HG02885 (cell line): Measurements from ENCODE around the gene KAZN.
"Not testable (repeated sequence)": the region's sequence is repeated elsewhere in the genome, so short reads cannot be mapped to it uniquely, and the experiment has no call there.

Experiments used
- ATAC-seq: cut with Tn5 transposase; IDR thresholded peaks from one replicate; pipeline ENCODE4 v1.9.1; 2021; ENCODE audit warnings: mild to moderate bottlenecking; ENCODE audit not compliant: unreplicated experiment, poor library complexity

KAZN gene

GRCh38 chr1:15033264-15033663 is 434.8 kb downstream of the KAZN start:
- no peak for ATAC-seq

DNA sequence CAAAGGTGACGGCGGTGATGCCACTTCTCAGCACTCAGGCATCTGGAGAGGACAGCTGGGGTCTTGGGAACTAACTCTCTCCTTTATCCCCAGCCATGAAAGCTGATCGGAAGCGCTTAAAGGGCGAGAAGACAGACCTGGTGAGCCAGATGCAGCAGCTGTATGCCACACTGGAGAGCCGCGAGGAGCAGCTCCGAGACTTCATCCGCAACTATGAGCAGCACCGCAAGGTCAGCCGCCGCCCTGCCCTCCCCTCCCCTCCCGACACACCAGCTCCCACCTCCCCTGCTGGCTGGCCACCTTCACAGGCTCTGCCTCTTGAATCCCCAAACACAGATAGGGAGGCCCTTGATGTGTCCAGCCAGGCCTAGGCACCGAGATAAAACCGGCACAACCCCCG is 436.2 kb downstream of the KAZN start:
- ATAC-seq, result no peak

- no peak for ATAC-seq
These were observed 436.8 kb downstream of the KAZN start for GRCh38 chr1:15035236-15035635.

- no peak for ATAC-seq
These were observed 437.6 kb downstream of the KAZN start for GRCh38 chr1:15036101-15036500.

- ATAC-seq, result no peak
These were observed 439.9 kb downstream of the KAZN start for GRCh38 chr1:15038232-15039016.

DNA sequence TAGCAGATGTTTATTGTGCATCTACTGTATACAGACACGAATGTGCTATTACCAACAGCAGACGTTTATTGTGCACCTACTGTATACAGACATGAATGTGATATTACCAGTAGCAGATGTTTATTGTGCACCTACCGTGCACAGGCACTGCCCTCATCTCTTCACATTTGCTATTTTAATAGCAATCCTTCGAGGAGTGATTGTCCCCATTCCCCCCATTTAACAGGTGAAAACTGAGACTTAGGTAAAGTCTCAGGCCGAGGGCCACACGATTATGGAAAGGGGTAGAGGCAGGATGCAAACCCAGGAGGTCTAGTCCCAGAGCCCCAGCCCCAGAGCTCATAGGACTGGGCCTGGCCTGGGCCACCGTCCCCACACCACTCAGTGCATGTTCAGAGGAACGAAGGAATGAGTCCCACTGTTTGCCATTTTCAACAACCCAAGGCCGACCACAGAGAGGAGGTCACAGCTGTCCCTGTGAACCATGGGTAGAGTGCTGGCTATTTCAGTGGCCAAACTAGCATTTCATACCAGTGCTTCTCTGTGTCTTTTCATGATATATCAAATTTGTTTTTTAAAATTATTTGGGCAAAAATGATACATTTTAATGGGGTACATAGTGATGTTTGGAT is 440.6 kb downstream of the KAZN start:
- ATAC-seq, result no peak

GRCh38 chr1:15039901-15040300 is 441.4 kb downstream of the KAZN start:
- ATAC-seq, result no peak

DNA sequence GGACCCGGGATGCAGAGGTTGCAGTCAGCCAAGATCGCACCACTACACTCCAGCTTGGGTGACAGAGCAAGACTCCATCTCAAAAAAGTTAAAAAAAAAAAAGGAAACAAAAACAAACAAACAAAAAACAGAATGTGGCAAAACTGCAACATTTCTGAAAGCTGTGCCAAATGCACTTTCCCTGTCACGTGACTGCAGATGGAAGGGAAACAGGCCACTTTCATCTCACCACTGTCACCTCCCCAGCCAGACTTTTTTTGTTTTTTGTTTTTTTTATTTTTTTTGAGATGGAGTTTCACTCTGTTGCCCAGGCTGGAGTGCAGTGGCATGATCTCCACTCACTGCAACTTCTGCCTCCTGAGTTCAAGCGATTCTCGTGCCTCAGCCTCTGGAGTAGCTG is 442.2 kb downstream of the KAZN start:
- ATAC-seq, result not testable (repeated sequence)

DNA sequence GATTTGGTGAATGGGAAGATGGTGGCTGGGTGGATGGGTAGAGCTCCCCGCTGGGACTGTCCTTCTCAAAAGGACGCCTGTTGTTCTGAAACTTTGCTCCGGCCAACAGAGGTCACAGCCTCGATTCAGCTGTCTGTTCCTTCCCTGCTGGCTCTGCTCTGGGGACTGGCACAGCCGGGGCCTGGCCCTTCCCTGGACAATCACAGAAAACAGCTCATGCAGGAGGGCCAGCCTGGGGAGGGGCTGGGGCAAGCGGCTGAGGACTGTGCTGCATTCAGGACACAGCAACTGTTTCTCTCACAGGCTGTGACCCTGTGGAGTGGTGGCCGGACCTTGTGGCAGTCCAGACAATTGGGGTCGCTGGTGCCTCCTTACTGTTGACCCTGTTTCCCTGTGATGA is 444.4 kb downstream of the KAZN start:
- ATAC-seq, result no peak

DNA sequence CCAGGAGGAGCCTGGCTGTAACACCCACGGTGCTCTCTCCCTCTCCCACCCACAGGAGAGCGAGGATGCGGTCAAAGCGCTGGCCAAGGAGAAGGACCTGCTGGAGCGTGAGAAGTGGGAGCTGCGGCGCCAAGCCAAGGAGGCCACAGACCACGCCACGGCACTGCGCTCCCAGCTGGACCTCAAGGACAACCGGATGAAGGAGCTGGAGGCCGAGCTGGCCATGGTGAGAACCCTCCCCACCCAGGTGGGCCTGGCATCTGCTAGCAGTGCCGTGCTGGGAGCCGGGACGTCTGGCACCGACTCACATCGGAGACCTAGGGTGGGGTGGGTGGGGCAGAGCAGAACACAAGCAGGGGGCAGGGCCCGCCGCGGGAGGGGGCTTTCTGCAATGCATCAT is 445.4 kb downstream of the KAZN start:
- ATAC-seq, result no peak

DNA sequence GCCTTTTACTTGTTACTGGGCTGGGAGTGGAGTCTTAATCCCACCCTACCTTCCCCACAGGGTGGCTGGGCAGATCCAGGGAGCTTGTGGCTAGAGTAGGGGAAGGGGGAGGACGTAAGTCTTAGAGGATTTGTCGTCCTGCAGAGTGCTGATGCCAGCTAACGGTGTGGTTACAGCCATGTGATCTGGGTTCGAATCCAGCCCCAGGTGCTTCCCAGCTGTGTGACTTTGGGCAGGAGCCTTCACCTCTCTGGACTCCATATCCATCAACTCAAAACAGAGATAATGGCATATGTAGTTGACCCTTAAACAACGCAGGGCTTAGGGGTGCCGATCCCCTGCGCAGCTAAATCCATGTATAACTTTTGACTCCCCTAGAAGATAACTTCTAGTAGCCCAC is 446.6 kb downstream of the KAZN start:
- ATAC-seq, result no peak

DNA sequence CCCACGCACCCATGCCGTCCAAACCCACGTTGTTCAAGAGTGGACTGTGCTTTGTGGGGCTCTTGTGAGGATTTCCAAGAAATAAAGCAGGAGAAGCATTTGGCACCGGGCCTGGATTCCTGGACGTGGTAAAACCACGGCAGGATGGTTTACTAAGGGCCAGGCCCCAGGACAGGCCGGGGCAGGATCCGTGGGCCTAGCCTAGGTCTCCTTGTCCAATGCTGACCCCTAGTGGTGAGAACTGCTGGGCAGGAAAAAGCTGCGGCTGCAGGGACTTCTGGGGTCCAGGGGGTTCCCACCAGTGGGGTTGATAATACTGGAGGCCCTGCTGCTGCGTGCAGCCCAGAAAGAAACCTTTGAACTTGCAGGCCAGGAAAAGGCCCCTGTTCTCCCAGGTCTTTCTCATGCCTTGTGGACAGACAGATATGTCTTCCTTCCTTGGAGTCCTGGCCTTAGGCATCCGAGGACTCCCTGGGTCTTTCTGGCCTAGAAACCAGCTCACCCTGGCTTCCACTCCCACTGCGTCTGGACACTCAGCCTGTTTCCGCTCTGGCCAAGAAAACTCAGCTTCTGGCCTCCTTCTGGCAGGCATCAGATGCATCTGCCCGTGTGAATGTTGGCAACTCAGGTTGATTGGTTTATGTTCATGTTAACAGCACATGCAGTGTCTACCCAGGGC is 448.1 kb downstream of the KAZN start:
- no peak for ATAC-seq

- no peak for ATAC-seq
These were observed 448.8 kb downstream of the KAZN start for GRCh38 chr1:15047237-15047636.

GRCh38 chr1:15048437-15048980 is 450.0 kb downstream of the KAZN start:
- ATAC-seq, result no peak

- ATAC-seq, result no peak
These were observed 450.6 kb downstream of the KAZN start for GRCh38 chr1:15049067-15049466.

GRCh38 chr1:15051882-15052528 is 453.5 kb downstream of the KAZN start:
- ATAC-seq, result no peak

- no peak for ATAC-seq
These were observed 454.7 kb downstream of the KAZN start for GRCh38 chr1:15053153-15053552.

DNA sequence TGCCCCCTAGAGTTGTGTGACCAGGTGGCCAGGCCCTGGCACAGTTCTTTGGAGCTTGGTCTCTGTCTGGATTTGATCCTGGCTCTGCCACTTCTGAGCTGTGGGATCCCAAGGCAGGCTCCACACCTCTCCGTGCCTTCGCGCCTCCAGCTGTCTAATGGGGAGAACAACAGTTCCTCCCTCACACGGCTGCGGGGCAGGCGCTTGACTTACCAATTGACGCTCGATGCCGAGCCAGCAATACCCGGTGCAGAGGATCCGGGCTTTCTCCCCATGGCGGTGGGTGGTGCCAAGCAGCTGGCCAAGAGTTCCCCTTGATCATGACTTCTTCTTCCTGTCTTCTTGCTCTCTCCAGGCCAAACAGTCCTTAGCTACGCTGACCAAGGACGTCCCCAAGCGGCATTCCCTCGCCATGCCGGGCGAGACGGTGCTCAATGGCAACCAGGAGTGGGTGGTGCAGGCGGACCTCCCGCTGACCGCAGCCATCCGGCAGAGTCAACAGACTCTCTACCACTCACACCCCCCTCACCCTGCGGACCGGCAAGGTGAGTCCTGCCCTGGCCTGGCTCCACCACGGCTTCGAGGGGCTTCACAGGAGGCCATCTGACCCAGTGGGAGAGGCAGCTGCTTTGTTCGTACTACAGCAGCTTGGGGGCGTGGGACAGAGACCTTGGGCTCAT is 457.4 kb downstream of the KAZN start:
- no peak for ATAC-seq

GRCh38 chr1:15056515-15057285 is 458.2 kb downstream of the KAZN start:
- no peak for ATAC-seq
